G401 (cell line): ENCODE measurements around the gene P2RY14. TPM values are rescaled to one million over a fixed set of nuclear protein-coding genes. Genes with fewer than 3 reads are reported as not detected.

Experiments used
- DNase-seq: peaks from one replicate; pipeline ENCODE4 v3.0.0-alpha.2; 2015; ENCODE audit warnings: low spot score
- in situ Hi-C: cut with HindIII; loops from 2 replicates; pipeline ENCODE4 v1.10.0; 2016; ENCODE audit warnings: low sequenced_read_pairs, mixed read lengths
- total RNA-seq: library from RNA; depleted of rRNA; stranded (reverse); fragments of >200 nt; shearing (Covaris generic); gene quantifications from 2 replicates; pipeline ENCODE4 v1.2.3, GENCODE V29; 2014; rRNA removed

Gene P2RY14
- total RNA-seq: not detected in 2 replicates

DNA sequence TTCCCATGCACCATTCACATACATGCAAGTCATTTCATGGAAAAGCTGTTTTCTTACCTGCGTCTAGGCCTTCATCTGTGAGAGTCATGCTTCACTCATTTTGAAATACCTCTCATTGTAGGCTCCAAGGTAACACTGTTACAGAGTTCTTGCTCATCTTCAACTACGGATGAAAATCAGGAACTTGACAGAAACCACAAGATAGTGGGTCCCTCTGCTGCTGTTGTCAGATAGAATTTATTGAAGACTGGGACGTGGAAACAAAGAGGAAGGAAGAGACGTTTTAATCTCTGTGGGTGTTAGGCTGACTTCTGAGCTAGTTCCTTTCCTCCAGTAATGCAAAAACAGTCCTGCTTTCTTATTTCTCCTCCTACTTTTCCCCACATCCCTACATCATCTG is at the start of gene P2RY14:
TSS of gene P2RY14 (minus strand) at position 313 of the 400 bp plus-strand sequence. CDS start 64,226 bp downstream, outside the sequence.
- in situ Hi-C loops: no loop called here
- DNase-seq: no peak

DNA sequence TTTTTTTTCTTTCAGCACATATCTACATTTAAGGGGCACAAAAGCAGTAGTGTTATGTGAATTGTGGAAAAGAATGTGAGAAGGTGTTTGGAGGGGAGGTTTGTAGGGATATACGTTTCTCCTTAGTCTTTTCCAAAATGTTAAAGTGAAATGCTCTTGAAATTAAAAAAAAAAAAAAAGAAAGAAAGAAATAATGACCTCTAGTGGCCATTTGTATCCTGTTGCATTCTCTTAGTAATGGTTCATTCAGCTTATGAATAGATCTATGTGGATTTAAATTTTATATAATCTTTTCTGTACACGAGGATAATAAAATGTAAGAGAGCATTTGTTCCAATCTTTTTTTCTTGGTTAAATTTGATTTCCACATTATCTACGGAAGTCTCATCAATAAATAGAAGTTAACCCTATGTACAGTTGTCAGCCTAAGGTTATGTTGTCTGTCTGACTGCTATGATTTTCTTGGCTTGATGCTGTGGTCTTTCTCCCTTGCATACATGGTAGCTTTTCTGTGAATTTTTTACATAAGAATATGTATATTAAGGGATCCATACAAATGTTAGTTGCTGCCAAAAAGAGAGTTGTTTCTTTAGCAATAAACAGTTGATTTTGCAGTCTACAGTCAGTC is 49.3 kb upstream of the P2RY14 start:
- no peak for DNase-seq
- in situ Hi-C loops: no loop called here

DNA sequence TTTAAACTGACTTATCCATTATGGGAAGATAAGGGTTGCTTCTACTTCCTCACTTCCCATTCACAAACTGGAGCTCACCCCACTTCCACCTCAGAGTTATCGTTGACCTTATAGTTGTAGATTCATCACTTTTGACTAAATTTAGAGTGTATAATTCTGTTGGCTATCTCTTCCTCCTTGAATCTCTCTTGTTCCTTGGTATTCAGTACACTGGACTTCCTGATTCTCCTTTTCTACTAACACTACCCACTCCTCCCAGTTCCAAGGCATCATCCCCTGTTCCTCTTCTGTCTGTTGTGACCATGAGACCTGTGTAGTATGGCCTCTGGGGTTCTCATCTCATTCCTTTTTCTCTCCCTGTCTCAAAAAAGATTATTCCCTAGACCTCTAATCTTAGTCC is 44.2 kb upstream of the P2RY14 start:
- in situ Hi-C loops: no loop called here
- no peak for DNase-seq

DNA sequence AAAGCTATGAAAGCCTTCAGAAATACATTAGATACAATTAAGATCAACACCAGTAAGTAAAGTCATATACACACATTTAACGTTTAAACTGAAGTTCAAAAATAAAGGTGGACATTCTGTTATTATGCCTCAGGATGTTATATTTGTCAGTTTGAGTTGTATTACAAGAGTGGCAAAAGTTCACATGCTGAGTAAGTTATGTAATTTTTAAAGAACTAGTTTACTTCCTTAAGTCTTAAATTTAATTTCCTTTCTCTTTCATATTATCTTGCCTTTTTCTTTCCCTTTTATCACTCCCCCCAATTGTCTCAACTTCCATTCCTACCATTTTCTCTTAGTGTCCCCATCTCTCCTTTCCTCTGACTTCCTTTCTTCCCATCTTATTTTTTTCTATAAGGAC is 43.2 kb upstream of the P2RY14 start:
- no peak for DNase-seq
- in situ Hi-C loops: no loop called here

DNA sequence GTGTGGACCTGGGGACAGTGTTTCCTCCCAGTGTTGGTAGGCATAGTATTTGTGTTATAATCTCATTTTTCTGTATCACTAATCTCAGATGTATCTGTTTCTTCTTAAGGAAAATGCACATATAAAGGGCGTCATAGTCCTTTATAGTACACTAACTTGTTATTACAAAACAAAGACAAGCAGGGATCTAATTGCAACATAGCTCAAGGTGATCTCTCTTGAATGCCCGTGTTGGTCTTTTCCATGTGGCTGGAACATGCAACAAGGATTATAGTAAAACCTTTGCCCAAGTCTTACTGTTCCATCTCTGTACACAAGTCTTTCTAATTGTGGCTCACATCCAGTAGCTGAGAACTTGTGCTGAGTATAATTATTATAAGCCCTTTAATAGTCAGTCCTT is 41.8 kb upstream of the P2RY14 start:
- in situ Hi-C loops: no loop called here
- DNase-seq: no peak

DNA sequence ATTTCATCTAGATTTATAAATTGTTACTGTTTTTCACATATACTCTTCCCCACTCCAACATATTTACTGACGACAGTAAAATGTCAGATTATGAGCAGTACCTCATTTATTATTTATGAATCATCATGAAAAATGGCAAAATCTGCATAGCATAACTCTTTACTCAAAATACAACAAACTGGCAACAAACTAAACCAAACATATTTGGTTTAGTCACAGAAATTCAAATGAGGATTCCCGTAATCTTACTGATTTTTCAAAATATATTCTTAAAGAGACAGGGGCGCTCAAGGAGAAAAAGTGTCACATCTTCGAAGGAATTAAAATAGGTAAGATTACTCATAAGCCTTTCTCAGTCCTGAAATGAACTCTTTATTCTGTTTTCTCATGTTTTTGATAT is 41.3 kb upstream of the P2RY14 start:
- in situ Hi-C loops: no loop called here
- DNase-seq: no peak

DNA sequence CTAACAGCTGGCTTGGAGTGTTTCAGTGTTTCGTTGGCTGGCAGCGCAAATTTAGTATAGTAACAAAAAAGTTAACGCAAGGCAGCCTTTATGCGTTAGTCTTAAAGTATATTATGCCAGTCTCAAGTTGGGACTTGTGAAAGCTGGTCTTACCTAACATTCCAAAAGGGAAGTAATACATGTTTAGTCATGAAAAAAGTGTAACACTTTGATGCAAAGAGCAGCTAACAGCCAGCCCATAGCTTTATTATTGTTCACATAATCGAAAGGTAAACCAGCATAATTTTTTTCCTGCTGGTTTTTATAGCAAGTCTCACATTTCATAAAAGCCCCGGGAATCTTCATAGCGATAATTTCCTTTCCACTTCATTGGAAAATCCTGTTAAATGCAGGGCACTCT is 40.6 kb upstream of the P2RY14 start:
- DNase-seq: no peak
- in situ Hi-C loops: no loop called here

DNA sequence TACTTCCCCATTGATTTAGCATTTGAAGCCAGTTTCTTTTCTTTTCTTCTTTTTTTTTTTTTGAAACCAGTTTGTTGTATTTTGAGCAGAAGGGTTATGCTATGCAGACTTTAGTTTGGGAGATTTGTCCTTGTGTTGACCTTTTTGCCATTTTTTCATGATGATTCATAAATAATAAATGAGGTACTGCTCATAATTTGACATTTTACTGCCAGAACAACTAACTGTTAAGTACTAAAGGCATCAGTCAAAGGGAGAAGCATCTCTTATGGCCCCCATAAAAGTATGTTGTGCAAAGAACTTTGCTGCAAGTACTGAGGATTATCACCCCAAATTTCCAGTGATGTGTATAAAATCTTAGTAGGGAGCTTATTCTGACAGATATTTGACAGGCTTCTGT is 40.0 kb upstream of the P2RY14 start:
- in situ Hi-C loops: no loop called here
- DNase-seq: no peak

DNA sequence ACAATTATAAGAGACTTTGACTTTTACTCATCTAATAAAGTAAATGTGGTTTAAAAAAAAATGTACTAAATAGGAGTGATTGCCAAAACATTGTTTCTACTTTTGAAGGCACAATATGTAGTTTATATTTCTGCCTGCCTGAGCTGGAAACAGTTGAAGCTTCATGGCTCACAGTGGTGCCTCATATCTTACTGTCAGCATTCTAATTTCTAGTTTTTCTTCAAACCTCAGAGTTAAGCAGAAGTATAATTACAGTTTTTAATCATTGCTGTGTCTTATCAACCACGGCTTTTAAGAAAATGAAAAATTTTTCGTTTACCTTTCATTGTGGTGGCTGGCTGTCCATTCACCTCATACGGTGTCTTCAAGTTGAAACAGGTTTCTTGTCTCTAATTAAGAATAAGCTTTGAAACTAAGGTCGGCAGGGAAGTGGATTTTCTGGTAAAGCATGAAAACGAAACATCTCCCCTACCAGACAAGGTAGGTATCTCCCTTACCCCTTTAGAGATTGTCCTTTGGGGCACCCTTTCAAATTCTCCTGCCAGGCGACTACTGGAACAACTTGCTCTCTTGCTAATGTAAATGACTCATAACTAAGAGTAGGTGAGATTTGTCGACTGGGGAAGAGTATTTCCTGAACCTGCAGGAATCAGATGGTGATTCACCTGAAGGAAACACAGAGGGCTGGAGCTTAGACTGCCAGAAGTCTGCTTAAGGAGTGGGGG is 38.1 kb upstream of the P2RY14 start, which contains the start of gene GPR87:
TSS of gene GPR87 (minus strand) at position 554 of the 725 bp plus-strand sequence. CDS start 16,720 bp downstream, outside the sequence.
- DNase-seq: no peak
- in situ Hi-C loops: no loop called here

DNA sequence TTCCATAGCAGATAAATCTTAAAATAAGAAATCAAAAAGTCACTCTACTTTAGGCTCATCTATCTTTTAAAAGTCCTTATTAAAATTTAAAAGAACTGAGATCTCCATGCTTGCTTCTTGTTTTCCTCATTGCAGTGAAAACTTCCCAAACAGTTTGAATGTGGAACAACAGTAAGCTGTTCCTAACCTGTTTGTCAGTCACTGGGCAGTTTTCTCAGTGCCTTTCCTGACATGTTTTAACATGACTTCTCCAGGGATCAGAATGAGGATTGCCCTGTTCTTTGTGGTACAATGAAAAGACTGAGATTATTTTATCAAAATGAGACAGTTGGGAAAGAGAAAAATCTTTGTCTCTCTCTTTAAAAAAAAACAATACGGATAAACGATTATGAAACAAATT is 37.5 kb upstream of the P2RY14 start:
- in situ Hi-C loops: no loop called here
- DNase-seq: no peak

DNA sequence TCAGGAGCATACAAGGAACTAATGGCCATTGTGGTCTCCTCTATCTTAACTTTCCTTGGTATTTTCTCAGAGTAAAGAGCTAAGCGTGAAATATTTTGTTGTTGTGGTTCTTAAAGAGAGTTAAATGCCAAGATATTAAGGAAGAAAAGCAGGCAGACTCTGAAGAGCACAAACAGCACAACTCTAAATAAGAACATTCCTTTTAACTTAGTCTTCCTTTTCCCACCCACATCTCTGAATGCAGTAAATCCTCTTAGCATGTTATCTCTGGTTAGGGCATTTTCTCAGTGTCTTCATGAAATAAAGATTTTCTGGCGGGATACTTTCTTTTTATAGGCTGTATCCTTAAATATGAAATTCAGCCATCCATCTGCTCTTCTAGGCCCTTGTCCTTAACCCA is 36.8 kb upstream of the P2RY14 start:
- no peak for DNase-seq
- in situ Hi-C loops: no loop called here

DNA sequence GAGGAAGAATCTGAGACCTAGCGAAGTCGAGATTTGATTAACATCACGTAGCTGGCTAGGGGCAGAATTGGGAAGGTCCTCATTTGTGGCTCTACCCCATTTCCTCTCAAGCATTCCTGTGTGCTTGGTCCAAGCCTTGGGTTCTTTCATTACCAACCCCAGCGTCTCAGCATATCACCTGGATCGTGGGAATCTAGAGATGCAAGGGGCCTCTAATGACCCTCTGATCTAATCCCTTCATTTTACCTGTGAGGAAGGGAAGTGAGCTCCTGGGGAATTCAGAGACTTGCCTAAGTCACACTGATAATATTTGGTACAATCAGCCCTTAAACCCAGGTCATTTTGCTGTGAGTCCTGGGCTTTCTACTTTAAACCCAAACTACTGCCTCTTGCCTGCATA is 36.3 kb upstream of the P2RY14 start:
- in situ Hi-C loops: no loop called here
- DNase-seq: no peak

DNA sequence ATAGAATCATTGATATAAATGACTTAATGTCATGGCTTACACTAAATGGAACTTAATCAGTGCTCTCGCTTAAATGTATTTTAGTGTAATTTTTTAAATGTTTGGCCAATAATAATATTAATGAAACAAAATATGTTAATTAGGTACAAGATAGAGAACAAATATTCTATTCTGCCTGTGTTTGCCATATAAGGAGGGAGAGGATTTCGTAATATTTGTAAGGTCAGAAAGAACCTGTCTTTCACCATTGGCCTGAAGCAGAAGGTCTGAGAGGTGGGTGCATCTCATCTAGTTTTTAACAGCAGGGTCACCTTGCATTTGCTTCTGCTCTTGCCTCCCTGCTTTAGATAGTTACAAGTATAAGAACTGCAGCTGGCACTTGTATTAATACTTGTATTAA is 35.8 kb upstream of the P2RY14 start:
- DNase-seq: no peak
- in situ Hi-C loops: no loop called here

DNA sequence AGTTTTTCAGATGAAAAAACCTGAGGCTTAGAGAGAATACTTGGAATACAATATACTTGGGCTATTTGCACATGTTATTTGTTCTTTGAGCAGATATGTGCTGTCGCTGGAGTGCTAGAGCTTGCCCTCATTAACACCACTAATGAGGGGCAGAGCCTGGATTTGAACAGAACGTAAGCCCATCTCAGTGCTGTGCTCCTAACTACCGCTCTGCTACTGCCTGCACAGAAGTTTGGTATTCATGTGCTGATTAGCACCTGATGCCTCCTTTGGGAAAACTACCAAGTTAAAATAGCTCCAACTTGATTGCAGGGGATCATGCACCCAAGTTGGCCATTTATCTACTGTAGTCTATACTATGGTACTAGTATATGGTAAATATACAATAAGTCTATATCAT is 34.6 kb upstream of the P2RY14 start:
- in situ Hi-C loops: no loop called here

DNA sequence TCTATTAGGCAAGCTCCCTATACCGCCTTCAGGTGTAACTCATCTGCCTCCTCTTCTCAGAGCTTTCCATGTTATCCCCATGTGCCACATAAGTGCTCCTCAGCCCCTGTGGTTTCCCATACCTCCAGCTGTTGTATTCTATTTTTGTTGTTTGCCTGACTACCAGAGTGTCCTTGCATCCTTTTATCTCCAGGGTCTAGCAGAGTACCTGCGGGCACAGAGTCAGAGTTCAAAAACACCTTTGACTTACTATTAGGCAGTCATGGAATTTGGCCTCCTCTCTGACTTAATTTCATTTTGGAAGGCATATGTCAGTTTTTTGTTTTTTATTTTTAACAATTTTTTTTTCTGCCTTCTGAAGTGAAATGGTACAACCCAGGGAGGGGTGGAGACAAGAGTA is 31.2 kb upstream of the P2RY14 start:
- no peak for DNase-seq
- in situ Hi-C loops: no loop called here

More for the DNA sequence above, 34.6 kb upstream of the P2RY14 start:
- no peak for DNase-seq

DNA sequence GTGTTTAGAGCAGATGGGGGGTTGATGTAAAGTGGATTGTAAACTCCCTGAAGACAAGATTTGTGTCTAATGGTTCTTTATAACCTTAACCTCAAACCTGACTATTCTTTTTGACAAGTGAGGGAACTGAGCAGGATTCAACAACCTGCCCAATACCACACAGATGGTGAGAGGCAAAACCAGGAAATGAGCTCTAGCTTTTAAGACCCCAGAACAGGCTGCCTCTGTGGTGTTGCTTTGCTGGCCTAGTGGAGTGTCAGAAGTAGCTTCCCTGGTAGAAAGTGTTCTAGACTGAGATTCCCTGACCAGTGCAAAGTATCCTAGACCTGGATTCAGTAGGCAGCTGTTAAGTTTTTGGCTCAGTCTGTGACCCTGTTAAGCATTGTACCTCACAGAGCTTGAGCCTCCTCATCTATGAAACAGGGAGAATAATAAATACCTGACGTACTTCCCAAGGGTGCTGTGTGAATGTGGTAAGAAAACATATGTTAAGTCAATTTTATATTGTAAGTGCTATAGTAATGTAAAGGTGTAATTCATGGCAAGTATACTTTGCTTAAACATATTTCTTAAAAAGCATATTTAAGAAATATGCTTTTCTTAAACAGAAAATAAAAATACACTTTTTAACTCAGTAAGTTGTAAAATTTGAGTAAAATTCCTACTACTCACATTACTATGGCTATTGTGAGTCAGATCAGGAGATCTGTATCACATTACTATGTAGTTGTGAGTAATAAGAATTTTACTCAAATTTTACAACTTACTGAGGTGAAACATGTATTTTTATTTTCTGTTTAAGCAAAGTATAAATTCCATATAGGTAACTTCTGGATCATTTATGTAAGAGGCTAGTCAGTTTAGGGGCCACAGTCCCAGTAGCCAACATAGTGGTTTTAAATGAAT is 29.5 kb upstream of the P2RY14 start:
- DNase-seq: no peak
- in situ Hi-C loops: no loop called here

DNA sequence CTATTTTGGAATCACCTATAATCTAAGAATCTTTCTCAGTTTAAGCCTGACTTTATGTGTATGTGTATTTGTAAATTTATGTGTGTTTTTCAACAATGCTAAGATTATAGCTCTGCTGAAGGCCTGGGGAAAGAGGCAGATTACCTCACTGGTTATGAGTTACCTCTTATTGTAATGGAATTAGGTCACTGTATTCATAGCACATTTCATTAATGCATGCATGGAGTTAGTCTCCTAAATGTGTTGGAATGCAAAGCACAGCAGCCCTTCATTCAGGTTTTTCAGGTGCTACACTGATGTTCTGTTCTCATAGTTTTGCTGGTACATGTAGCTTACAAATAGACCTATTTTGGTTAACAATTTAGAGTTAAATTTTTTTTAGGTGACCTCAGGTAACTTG is 28.8 kb upstream of the P2RY14 start:
- no peak for DNase-seq
- in situ Hi-C loops: no loop called here

DNA sequence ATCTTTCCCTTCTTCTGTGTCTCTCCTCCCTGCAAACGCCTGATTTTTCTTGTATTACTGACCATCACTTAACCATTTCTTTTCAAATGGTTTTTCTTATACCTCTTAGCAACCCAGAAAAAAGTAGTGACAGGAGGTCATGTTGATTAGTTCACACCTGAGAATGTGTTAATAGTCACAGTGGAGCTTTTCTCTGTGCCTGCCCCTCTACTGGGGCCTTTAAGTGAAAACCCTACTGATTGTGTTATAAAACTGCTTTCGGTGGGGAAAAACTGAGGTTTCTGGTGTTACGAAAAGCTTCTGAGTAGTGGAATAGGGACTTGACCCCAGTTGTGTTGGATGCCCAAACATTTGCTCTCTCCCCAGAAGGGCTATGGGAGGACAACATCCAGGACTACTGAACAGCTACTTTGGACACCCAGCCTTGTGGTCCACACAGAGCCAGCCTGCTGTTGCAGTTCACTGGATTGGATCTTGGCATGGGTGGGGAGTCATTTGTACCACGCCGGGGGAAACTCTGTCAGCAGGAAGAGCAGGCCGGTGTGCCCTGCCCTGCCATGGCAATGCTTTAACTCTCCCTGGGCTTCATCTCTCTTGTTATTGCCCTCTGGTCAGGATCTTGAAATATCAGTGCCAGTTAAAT is 27.9 kb upstream of the P2RY14 start:
- DNase-seq: no peak
- in situ Hi-C loops: no loop called here

DNA sequence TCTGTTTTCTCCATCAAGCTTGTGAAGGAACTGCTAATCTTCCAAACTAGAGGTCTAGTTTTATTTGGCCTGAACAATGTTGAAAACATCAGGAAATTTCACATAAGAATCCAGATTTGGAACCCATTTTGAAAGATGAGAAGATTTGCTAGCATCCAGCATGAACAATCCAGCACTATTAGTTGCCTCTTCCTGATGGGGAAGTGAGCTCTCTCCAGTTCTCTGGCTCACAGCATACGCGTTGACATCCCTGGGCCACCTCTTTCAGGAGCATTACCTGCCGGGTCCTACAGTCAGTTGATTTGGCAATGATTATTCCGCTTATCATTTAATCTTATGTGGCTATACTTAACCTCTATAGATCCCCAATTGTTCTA is 27.4 kb upstream of the P2RY14 start:
- in situ Hi-C loops: no loop called here
- no peak for DNase-seq
